Measurements from ENCODE around the gene PARD6A.

Gene PARD6A

GRCh38 chr16:67704110-67704509 is 43.4 kb downstream of the PARD6A start:
- TF ChIP-seq, protein P1, sequence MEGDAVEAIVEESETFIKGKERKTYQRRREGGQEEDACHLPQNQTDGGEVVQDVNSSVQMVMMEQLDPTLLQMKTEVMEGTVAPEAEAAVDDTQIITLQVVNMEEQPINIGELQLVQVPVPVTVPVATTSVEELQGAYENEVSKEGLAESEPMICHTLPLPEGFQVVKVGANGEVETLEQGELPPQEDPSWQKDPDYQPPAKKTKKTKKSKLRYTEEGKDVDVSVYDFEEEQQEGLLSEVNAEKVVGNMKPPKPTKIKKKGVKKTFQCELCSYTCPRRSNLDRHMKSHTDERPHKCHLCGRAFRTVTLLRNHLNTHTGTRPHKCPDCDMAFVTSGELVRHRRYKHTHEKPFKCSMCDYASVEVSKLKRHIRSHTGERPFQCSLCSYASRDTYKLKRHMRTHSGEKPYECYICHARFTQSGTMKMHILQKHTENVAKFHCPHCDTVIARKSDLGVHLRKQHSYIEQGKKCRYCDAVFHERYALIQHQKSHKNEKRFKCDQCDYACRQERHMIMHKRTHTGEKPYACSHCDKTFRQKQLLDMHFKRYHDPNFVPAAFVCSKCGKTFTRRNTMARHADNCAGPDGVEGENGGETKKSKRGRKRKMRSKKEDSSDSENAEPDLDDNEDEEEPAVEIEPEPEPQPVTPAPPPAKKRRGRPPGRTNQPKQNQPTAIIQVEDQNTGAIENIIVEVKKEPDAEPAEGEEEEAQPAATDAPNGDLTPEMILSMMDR (IDR thresholded peaks at IDR 0.05; ENCODE audit: poor library complexity, severe bottlenecking): no peak
- Histone ChIP-seq H3K4me1 (ENCODE audit: insufficient read depth, poor library complexity, severe bottlenecking) (no peaks in the 10 kb centered on the region), H3K36me3 (ENCODE audit: low read depth) (peaks cover 4% of the 10 kb centered on the region), H3K4me3 (ENCODE audit: severe bottlenecking) (no peak overlapping the region), H3K27me3 (ENCODE audit: insufficient read depth, poor library complexity, severe bottlenecking) (no peaks in the 10 kb centered on the region), H3K9me3 (ENCODE audit: severe bottlenecking) (no peaks in the 10 kb centered on the region), H3K27ac (ENCODE audit: poor library complexity, severe bottlenecking) (no peak overlapping the region)
- ATAC-seq (ENCODE audit: low read depth): no peak
- no peak for DNase-seq (ENCODE audit: low spot score)

DNA sequence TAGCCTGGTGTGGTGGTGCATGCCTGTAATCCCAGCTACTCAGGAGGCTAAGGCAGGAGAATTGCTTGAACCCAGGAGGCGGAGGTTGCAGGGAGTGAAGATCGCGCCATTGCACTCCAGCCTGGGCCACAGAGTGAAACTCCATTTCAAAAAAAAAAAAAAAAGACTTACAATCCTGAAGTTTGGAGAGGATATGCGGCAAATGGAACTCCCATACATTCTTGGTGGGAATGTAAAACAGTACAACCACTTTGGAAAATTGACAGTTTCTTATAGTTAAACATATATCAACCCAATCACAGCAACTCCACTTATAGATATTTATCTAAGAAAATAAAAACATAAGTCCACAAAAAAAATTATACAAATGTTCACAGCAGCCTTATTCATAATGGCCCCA is 46.5 kb downstream of the PARD6A start:
- Histone ChIP-seq H3K4me3 (ENCODE audit: severe bottlenecking) (no peak overlapping the region), H3K27me3 (ENCODE audit: insufficient read depth, poor library complexity, severe bottlenecking) (no peaks in the 10 kb centered on the region), H3K27ac (ENCODE audit: poor library complexity, severe bottlenecking) (no peak overlapping the region)

DNA sequence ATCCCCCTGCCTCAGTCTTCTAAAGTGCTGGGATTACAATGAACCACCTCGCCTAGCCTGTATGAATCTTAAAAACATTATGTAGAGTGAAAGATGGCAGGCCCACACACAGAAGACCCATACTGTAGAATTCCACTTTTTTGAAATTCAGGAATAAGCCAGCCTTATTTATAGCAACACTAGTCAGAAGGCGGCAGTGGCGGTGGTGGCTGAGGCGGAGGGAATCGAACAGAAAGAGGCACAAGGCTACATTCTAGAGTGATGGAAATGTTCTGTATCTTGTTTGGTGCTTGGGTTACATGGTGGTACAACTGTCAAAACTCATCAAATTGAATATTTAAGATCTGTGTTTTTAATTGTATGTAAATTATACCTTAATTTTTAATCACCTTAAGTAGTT is 47.0 kb downstream of the PARD6A start:
- Histone ChIP-seq H3K9me3 (ENCODE audit: severe bottlenecking) (no peaks in the 10 kb centered on the region), H3K27ac (ENCODE audit: poor library complexity, severe bottlenecking) (no peak overlapping the region), H3K4me1 (ENCODE audit: insufficient read depth, poor library complexity, severe bottlenecking) (no peaks in the 10 kb centered on the region), H3K27me3 (ENCODE audit: insufficient read depth, poor library complexity, severe bottlenecking) (no peaks in the 10 kb centered on the region), H3K36me3 (ENCODE audit: low read depth) (no peaks in the 10 kb centered on the region; the same call in none of the 2 replicates), H3K4me3 (ENCODE audit: severe bottlenecking) (no peak overlapping the region)
- TF ChIP-seq, protein P1 (IDR thresholded peaks at IDR 0.05; ENCODE audit: poor library complexity, severe bottlenecking): no peak
- DNase-seq (ENCODE audit: low spot score) (no peak), ATAC-seq (ENCODE audit: low read depth) (no peak)

More for the DNA sequence above, 46.5 kb downstream of the PARD6A start:
- H3K4me1 ChIP-seq (ENCODE audit: insufficient read depth, poor library complexity, severe bottlenecking): no peaks in the 10 kb centered on the region
- no peaks in the 10 kb centered on the region; the same call in none of the 2 replicates for H3K36me3 ChIP-seq (ENCODE audit: low read depth)
- TF ChIP-seq, protein P1 (IDR thresholded peaks at IDR 0.05; ENCODE audit: poor library complexity, severe bottlenecking): no peak
- DNase-seq (ENCODE audit: low spot score) (no peak), ATAC-seq (ENCODE audit: low read depth) (no peak)
- H3K9me3 ChIP-seq (ENCODE audit: severe bottlenecking): no peaks in the 10 kb centered on the region

GRCh38 chr16:67708368-67708771 is 47.6 kb downstream of the PARD6A start:
- ATAC-seq (ENCODE audit: low read depth): peak; percentile 12; the same call in 1 of the 3 replicates
- Histone ChIP-seq H3K36me3 (ENCODE audit: low read depth) (peaks cover 2% of the 10 kb centered on the region), H3K4me3 (ENCODE audit: severe bottlenecking) (no peak overlapping the region), H3K9me3 (ENCODE audit: severe bottlenecking) (no peaks in the 10 kb centered on the region), H3K27ac (ENCODE audit: poor library complexity, severe bottlenecking) (no peak overlapping the region), H3K27me3 (ENCODE audit: insufficient read depth, poor library complexity, severe bottlenecking) (no peaks in the 10 kb centered on the region), H3K4me1 (ENCODE audit: insufficient read depth, poor library complexity, severe bottlenecking) (no peaks in the 10 kb centered on the region)
- TF ChIP-seq, protein P1 (IDR thresholded peaks at IDR 0.05; ENCODE audit: poor library complexity, severe bottlenecking): no peak
- DNase-seq (ENCODE audit: low spot score): no peak

GRCh38 chr16:67709050-67709449 is 48.3 kb downstream of the PARD6A start:
- no peak overlapping the region for H3K4me3 ChIP-seq (ENCODE audit: severe bottlenecking)
- no peaks in the 10 kb centered on the region for H3K4me1 ChIP-seq (ENCODE audit: insufficient read depth, poor library complexity, severe bottlenecking)
- no peaks in the 10 kb centered on the region for H3K27me3 ChIP-seq (ENCODE audit: insufficient read depth, poor library complexity, severe bottlenecking)
- no peak for DNase-seq (ENCODE audit: low spot score)
- ATAC-seq (ENCODE audit: low read depth): no peak
- H3K27ac ChIP-seq (ENCODE audit: poor library complexity, severe bottlenecking): no peak overlapping the region
- peaks cover 3% of the 10 kb centered on the region; the same call in 1 of the 2 replicates for H3K36me3 ChIP-seq (ENCODE audit: low read depth)
- no peaks in the 10 kb centered on the region for H3K9me3 ChIP-seq (ENCODE audit: severe bottlenecking)
- TF ChIP-seq, protein P1 (IDR thresholded peaks at IDR 0.05; ENCODE audit: poor library complexity, severe bottlenecking): no peak
